ENCODE results near the gene SMDT1. TPM values are rescaled to one million over a fixed set of nuclear protein-coding genes. Genes with fewer than 3 reads are reported as not detected.
"Not testable (repeated sequence)": the region's sequence is repeated elsewhere in the genome, so short reads cannot be mapped to it uniquely, and the experiment has no call there.

SMDT1 gene
- total RNA-seq, 1 donor from 2014 or later, result 80.6 TPM

- Mint-ChIP-seq H3K27me3 (no peaks in the 10 kb centered on the region), H3K9me3 (no peaks in the 10 kb centered on the region), H3K27ac (no peak overlapping the region), H3K4me1 (ENCODE audit: unreplicated experiment) (no peaks in the 10 kb centered on the region), H3K4me3 (no peak overlapping the region), H3K36me3 (no peaks in the 10 kb centered on the region)
- DNase-seq (ENCODE audit: extremely low spot score, unreplicated experiment), result no peak
- TF ChIP-seq CTCF (conservative IDR thresholded peaks at IDR 0.05), result no peak
Observed at GRCh38 chr22:42127606-42128005, 48.1 kb downstream of the SMDT1 start.

- not testable (repeated sequence) for H3K27me3 Mint-ChIP-seq; H3K9me3 Mint-ChIP-seq; H3K36me3 Mint-ChIP-seq; H3K4me1 Mint-ChIP-seq (ENCODE audit: unreplicated experiment); H3K27ac Mint-ChIP-seq; DNase-seq (ENCODE audit: extremely low spot score, unreplicated experiment); H3K4me3 Mint-ChIP-seq
Observed at GRCh38 chr22:42128007-42128406, 48.5 kb downstream of the SMDT1 start.

- H3K27ac Mint-ChIP-seq; H3K36me3 Mint-ChIP-seq; H3K4me3 Mint-ChIP-seq; H3K27me3 Mint-ChIP-seq; H3K9me3 Mint-ChIP-seq; DNase-seq (ENCODE audit: extremely low spot score, unreplicated experiment); H3K4me1 Mint-ChIP-seq (ENCODE audit: unreplicated experiment): not testable (repeated sequence)
Observed at GRCh38 chr22:42128776-42129694, 49.5 kb downstream of the SMDT1 start.

GRCh38 chr22:42130182-42130581 lies 50.7 kb downstream of the SMDT1 start:
- not testable (repeated sequence) for H3K27ac Mint-ChIP-seq; H3K4me3 Mint-ChIP-seq; DNase-seq (ENCODE audit: extremely low spot score, unreplicated experiment); H3K36me3 Mint-ChIP-seq; H3K4me1 Mint-ChIP-seq (ENCODE audit: unreplicated experiment); H3K9me3 Mint-ChIP-seq; H3K27me3 Mint-ChIP-seq

- DNase-seq (ENCODE audit: extremely low spot score, unreplicated experiment); H3K9me3 Mint-ChIP-seq; H3K4me3 Mint-ChIP-seq; H3K36me3 Mint-ChIP-seq; H3K4me1 Mint-ChIP-seq (ENCODE audit: unreplicated experiment); H3K27me3 Mint-ChIP-seq; H3K27ac Mint-ChIP-seq: not testable (repeated sequence)
Observed at GRCh38 chr22:42130639-42131431, 51.3 kb downstream of the SMDT1 start, which contains the start of gene CYP2D6. Gene CYP2D6, minus strand, starts transcription at chr22:42130810. Its CDS starts 19 bp downstream, at chr22:42130791.

GRCh38 chr22:42131562-42131961 lies 52.1 kb downstream of the SMDT1 start:
- no peaks in the 10 kb centered on the region for H3K4me1 Mint-ChIP-seq (ENCODE audit: unreplicated experiment)

GRCh38 chr22:42132457-42132856 lies 53.0 kb downstream of the SMDT1 start:
- Mint-ChIP-seq H3K27ac (no peak overlapping the region), H3K36me3 (no peaks in the 10 kb centered on the region), H3K4me3 (no peak overlapping the region), H3K27me3 (no peaks in the 10 kb centered on the region), H3K4me1 (ENCODE audit: unreplicated experiment) (no peaks in the 10 kb centered on the region), H3K9me3 (no peaks in the 10 kb centered on the region)
- no peak for TF ChIP-seq CTCF (conservative IDR thresholded peaks at IDR 0.05)
- DNase-seq (ENCODE audit: extremely low spot score, unreplicated experiment), result no peak

More at GRCh38 chr22:42131562-42131961, 52.1 kb downstream of the SMDT1 start:
- Mint-ChIP-seq H3K27me3 (no peaks in the 10 kb centered on the region), H3K27ac (no peak overlapping the region), H3K4me3 (no peak overlapping the region), H3K9me3 (no peaks in the 10 kb centered on the region), H3K36me3 (no peaks in the 10 kb centered on the region)
- DNase-seq (ENCODE audit: extremely low spot score, unreplicated experiment), result no peak
- no peak for TF ChIP-seq CTCF (conservative IDR thresholded peaks at IDR 0.05)

Other genes starting within 250 kb of the SMDT1 start
- gene SREBF2, start 246.6 kb upstream of the SMDT1 start, total RNA-seq (ENCODE audit: low replicate concordance), result 110 and 119 TPM in 2 replicates
- gene SHISA8, start 164.6 kb upstream of the SMDT1 start, total RNA-seq (ENCODE audit: low replicate concordance), result 0.22 and 0.45 TPM in 2 replicates
- 0.79 and 3.4 TPM in 2 replicates for gene TNFRSF13C, start 152.9 kb upstream of the SMDT1 start, total RNA-seq (ENCODE audit: low replicate concordance)
- 12.2 and 29.4 TPM in 2 replicates for gene CENPM, start 132.5 kb upstream of the SMDT1 start, total RNA-seq (ENCODE audit: low replicate concordance)
- gene SEPTIN3, start 110.3 kb upstream of the SMDT1 start, total RNA-seq (ENCODE audit: low replicate concordance), result 3.7 and 16.3 TPM in 2 replicates
- gene WBP2NL, start 80.9 kb upstream of the SMDT1 start, total RNA-seq (ENCODE audit: low replicate concordance), result not detected in 2 replicates
- gene NAGA, start 8.9 kb upstream of the SMDT1 start, total RNA-seq (ENCODE audit: low replicate concordance), result 24.1 and 35.9 TPM in 2 replicates
- gene PHETA2, start 5.5 kb upstream of the SMDT1 start, total RNA-seq (ENCODE audit: low replicate concordance), result 4.1 and 11.9 TPM in 2 replicates
- gene NDUFA6, start 11.1 kb downstream of the SMDT1 start, total RNA-seq (ENCODE audit: low replicate concordance), result 93.9 and 109 TPM in 2 replicates
- gene CYP2D6, start 51.1 kb downstream of the SMDT1 start, total RNA-seq (ENCODE audit: low replicate concordance), result 3.1 and 4.0 TPM in 2 replicates
- 56.5 and 65.1 TPM in 2 replicates for gene TCF20, start 191.0 kb downstream of the SMDT1 start, total RNA-seq (ENCODE audit: low replicate concordance)

All from type B pancreatic cell (in vitro differentiated cells).